Measurements from ENCODE around the gene DTX1.
"Not testable (repeated sequence)": the region's sequence is repeated elsewhere in the genome, so short reads cannot be mapped to it uniquely, and the experiment has no call there.

The DTX1 gene

DNA sequence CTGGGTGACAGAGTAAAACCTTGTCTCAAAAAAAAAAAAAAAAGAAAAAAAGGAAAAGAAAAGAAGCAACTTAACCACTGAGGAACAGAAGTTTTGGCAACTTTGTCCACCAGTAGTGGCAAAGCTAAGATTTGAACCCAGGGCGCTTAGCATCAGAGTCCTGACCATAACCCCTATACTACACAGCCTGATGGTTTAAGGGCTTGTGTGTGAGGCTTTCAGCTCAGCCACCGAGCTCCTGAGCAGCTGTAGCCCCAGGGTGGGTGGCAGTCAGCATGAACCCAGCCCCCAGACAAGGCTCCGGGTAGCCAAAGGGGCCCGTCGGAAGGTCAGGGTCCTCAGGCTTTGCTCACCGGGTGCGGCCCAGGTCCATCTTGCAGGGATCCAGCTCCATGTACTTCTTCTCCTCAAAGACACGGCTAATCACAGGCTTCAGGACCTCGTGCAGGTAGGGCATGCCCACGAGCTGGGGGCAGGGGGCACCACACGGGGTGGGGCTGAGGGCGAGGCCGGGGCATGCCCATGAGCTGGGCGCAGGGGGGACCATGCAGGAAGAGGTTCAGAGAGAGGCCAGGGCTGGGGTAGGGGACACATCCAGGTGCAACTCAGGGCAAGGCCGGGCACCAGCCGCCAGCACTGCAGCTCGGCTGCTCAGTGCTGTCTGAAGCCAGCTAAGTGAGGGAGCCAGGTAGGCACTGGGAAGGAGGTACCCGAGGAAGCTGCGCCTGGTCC is 58.1 kb downstream of the DTX1 start:
- no peak for DNase-seq (ENCODE audit: low read depth in 2 of 2)

DNA sequence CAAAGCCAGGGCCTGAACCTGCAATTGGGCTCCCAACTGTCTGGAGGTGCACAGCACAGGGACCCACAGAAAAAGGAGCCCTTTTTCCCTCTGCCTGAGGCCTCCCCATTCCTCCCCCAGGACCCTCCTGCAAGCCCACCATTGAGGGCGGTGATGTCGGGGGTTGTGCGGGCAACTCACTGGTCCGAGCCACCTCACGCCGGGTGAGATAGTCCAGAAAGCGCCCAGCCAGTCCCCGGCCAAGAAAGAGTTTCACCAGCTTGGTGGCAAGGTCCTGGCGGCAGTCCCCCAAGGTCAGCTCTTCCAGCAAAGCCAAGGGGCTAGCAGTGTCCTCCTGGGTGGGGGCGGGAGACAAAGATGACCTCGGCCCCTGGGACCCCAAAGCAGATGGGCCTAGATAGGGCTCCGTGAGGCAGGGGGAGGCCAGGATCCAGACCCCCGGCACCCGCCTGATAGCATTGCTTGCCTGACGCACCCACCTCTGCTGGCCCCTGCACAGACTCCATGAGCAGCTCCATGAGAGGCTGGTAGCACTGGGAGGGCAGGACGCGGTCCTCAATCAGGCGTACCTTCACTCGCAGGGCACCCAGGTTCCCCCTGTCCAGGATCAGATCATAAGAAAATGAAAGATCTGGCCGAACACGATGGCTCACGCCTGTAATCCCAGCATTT is 59.1 kb downstream of the DTX1 start:
- no peak for DNase-seq (ENCODE audit: low read depth in 2 of 2)

DNA sequence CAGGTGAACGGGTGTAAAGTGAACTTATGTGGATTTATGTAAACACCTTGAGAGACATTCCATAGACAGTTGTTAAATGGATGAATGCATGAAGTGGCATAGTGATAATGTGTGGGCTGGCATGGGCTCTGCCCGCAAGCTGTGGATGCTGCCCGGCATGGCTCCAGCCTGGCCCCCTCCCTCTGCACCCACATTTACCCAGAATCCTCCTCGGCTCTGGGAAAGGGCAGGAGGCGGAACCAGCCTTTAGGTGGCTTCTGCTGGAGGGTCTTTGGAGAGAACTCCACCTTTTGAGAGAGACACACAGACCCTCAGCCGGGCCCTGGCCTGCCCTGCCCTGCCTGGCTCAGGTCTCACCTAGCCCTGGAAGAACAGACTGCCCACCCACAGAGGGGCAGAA is 60.3 kb downstream of the DTX1 start:
- DNase-seq (ENCODE audit: low read depth in 2 of 2) = no peak

DNA sequence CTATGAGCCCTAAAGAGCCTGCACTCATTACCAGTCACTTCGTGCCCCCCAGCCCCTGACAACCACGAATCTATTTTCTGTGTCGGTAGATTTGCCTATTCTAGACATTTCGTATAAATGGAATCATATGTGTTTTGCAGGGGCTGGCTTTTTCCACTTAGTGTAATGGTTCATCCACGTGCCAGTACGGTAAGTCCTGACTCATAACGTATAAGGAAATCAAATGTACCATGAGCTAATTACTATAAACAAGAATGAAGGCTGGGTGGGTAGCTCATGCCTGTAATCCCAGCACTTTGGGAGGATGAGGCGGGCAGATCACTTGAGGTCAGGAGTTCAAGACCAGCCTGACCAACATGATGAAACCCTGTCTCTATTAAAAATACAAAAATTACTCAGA is 61.2 kb downstream of the DTX1 start:
- DNase-seq (ENCODE audit: low read depth in 2 of 2) = not testable (repeated sequence)

DNA sequence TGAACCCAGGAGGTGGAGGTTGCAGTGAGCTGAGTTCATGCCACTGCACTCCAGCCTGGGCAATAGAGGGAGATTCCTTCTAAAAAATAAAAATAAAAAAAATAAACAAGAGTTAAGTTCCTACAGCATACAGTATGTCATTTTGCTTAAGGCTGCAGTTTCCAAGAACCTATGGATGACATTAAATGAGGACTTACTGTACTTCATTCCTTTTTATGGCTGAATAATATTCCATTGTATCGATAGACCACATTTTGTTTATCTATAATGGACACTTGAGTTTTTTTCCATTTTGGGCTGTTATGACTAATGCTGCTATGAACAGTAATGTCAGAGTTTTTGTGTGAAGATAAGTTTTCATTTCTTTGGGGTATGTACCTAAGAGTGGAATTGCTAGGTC is 61.6 kb downstream of the DTX1 start:
- DNase-seq (ENCODE audit: low read depth in 2 of 2) = no peak

DNA sequence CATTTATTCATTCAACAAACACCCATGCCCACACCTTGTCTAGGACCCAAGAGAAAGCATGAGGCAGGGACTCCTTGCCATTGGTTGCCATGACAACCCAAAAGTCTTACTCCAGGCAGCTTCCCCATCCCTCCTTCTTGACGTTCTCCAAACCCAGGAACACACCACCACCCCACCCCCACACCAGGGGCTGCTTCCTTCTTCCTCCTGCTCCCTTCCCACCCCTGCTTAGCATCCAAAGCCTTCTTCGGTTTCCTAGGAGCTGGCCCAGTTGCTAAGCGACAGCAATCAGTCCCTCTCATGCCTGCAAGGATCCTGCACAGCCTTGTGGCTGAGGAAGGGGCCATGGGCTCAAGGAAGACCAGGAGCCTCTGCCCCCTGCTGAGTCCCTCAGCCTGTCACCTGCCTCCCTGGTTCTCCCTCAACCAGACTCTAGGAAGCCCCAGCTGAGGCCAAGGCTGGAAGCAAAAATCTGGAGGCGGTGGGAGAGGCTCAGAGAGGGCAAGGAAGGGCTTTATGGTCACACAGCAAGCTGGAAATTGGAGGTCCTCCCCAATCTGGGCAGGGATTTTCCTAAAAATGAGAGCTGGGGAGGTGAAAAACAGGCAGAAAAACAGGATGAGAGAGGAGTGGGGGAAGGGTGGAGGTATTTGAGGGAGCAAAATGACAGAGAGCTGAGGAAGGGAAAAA is 63.6 kb downstream of the DTX1 start:
- DNase-seq (ENCODE audit: low read depth in 2 of 2) = no peak

DNA sequence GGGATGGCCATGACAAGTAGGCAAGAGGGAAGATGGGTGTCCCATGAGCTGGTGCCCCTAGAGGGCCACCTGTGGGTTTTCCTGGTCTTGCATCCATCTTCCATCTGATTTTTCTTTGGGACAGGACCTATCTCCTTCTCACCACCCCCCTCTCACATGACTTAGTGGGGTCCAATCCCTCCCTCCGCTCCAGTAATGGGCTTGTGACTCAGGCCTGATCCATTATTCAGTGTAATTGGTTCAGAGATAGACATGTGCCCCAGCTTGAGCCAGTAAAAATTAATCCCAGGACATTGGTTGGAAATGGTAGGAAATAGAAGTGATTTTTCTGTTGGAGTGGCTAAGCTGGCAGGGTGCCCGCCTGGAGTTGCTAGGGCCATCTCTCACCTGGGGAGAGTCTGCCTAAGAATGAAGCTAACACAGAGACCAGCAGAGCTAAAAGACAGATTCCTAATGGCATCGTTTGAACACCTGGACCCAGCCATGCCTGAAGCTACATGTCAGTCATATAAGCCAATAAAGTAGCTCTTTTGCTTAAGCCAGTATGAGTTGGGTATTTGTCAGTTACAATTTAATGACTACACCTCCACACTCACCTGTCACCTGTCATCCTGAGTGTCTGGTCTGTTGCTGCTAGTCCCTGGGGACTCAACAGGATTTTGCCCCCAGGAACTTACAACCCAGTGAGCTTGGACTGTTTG is 64.3 kb downstream of the DTX1 start:
- DNase-seq (ENCODE audit: low read depth in 2 of 2) = no peak

DNA sequence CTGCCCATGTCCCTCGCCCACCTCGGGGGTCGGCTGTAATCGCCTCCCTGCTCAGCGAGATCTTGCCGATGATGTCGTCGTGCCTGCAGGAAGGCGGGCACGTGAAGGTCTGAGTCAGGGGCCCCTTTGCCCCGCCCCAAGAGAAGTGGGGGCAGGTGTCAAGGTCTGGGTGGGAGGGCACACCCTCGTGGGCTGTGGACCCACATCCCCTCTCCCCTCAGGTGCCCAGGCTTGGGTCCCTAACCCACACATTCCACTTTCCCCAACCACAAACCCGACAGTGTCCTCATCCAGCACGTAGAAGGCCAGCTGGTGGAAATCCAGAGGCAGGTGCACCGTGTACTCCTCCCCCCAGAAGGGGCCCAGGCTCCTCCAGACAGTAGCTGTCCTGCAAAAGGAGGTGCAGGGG is 71.3 kb downstream of the DTX1 start:
- DNase-seq (ENCODE audit: low read depth in 2 of 2) = no peak

DNA sequence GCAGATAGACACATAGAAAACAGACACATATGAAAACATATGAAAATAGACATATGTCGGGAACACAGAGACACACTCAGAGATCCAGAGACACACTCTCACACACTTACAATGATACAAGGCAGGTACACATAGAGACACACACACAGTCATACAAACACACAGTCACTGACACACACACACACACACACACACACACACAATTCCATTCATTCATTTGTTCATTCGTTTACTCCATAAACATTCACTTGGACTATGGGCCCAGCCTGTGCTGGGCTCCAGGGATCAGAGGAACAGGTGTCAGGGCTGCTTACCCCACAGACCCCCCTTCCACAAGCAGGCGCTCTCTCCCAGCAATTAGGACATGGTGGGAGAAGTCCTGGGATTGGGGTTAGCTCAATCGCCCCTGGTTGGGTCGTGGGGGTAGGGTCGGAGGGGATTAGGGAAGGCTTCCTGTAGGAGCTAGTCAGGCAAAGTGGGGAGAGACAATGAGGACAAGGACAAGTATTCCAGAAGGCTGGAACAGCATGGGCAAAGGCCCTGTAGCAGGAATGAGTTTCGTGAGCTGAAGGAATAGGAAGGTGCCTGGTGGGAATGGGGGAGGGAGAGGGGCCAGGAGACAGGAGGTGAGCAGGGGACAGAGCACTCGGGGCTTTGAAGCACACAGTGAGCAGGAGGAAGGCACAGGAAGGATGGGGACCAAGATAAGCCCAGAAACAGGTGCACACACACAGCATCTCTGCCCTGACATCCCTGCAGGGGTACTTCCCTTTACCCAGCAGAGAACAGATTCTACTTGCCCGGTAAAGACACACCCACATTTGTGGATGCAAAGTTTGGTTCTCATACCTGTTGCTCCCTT is 72.5 kb downstream of the DTX1 start:
- no peak for DNase-seq (ENCODE audit: low read depth in 2 of 2)

DNA sequence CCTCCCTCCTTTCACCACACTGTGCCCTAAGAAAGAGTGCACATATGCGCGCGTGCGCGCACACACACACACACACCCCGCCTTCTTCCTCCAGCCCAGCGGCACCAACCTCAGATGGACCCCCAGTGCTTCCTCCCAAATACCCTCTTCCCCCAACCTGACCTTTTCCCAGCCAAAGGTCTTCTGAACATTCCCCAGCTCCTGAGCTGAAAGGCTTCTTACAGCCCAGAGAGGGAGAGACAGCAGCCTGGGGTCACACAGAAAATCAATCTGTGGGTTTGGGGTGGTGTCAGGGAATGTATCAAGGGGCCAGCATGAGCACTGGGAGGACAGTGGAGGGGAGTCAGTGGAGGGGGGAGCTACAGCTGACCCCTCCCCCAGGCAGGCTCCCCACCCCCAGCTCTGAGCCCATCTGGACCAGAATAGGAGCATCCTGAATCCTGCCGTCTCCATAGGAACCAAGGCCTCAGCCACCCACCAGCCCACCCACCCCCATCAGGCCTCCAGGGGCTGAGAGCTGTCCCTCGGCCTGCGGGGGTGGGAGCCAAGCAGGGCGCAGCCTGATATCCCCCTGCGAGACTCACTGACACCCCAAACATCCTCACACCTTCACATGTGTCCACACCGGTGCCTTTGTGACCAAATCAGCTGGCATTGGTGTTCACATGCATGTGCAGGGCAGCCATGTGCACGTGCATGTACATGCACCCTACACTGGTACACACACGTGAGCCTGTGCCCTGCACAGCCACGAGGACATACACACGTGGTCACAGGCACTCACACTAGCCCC is 73.3 kb downstream of the DTX1 start:
- DNase-seq (ENCODE audit: low read depth in 2 of 2) = no peak

DNA sequence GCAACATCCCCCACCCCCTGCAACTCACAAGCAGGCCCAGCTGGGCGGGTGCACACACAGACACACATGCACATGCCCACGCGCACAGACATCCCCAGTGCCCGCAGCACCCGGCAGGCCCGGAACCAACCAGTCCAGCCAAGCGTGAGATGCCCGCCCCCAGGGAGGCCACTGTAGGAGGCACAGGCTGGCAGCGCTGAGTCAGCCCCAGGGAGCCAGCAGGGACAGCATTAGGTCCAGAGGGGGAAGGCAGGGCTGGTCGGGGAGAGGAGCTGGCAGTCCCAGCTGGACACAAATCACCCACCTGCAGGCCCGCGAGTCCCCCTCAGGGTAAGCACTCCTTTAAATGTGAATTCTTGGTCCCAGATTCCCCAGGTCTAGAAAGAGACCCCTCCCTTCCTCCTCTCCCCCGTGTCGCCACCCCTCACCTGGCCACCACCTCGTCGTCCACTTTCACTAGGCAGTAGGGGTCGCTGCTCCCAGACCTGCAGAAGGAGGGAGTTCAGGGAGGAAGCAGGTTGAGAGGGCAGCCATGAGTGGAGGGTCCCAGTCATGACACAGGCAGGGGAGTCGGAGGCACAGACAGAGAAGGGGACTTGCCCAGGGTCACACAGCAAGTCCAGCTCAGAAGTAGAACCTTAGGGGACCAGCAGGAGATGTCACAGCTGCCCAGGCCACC is 74.1 kb downstream of the DTX1 start:
- DNase-seq (ENCODE audit: low read depth in 2 of 2) = no peak

DNA sequence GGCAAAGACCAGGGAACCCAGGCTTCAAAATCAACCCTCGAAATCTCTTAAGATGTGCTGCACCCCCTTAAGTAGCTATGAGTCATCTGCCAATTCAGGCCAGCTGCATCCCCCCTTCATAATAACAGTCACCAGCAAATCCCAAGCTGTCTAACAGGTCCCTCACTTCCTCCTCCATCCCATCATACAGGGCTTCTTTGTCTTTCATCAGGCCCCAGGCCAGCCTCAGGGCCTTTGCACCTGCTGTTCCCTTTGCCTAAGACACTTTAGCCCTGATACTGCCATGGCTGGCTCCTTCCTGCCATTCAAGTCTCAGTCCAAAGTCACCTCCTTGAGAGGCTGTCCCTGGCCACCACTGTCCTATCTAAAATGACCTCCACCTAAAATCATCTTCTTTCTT is 75.0 kb downstream of the DTX1 start:
- DNase-seq (ENCODE audit: low read depth in 2 of 2) = no peak

DNA sequence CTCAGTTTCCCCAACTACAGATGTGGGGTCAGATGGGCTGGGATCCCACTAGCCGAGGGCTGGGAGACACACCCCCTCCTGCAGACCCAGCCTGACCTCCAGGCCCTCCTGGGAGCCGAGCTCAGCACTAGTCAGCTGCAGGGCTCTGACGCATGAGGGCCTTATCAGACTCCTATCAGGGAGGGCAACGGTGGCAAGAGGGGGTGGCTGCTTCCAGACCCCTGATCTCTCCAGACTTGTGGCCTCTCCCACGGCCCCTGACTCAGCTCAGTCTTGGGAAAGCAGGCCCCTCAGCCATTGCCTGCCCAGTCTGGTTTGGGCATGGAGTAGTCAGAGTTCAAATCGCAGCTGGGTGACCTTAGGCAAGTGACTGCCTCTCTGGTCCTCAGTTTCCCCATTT is 76.5 kb downstream of the DTX1 start:
- DNase-seq (ENCODE audit: low read depth in 2 of 2) = no peak

DNA sequence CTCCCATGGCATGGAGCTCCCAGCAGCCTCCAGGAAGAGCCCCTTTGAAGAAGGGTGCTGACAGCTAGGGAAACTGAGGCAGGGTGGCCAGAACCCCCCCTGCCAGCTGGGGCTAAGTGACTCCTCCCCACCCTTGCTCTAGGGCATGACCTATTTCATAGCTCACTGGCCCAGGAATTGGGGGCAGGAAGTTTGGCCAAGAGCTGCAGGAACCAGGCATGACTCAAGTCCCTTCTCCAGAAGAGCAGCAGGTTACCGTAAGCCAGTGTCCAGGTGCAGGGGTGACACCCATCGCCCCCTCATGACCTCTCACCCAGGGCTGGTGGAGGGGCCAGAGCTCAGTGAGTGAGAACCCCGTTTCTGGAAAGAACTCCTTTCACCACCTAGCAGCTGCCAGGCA is 77.1 kb downstream of the DTX1 start:
- DNase-seq (ENCODE audit: low read depth in 2 of 2) = no peak

DNA sequence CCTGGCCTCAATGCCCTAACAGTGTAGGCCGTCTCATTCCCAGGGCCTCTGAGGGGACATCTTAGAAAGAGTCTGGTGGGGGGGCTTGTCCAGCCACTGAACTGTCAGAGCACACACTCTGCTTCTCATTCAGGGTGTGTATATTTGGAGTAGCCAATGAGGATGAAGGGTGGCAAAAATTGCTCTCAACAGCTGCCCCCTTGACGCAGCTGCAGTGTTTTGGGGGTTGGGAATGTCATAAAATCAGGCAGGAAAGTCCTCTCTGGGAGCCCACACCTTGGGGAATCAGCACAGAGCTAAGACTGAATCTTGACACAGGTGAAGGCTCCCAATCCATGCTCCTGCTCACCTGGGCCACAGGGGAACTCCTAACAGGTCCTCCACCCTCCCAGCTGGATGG is 77.5 kb downstream of the DTX1 start:
- DNase-seq (ENCODE audit: low read depth in 2 of 2) = no peak

DNA sequence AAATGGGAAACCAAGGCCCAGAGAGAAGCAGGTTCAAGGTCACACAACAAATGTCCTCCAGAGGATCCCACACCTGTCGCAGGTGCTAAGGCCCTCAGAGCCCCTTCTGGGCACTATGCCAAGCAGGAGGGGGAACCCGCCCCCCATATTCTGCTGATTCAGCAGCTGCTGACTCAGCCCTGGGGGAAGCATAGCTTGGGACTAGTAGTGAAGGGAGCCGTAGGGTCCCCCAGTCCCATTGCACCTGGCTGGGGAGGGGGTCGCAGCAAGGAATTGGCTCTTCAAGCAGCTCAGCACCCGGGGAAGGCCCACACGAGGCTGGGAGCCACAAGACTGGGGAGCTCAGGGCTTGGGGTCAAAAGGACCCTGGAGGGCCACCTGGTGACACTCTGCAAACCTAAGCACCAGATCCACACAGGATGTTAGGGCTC is 78.0 kb downstream of the DTX1 start:
- DNase-seq (ENCODE audit: low read depth in 2 of 2) = no peak

DNA sequence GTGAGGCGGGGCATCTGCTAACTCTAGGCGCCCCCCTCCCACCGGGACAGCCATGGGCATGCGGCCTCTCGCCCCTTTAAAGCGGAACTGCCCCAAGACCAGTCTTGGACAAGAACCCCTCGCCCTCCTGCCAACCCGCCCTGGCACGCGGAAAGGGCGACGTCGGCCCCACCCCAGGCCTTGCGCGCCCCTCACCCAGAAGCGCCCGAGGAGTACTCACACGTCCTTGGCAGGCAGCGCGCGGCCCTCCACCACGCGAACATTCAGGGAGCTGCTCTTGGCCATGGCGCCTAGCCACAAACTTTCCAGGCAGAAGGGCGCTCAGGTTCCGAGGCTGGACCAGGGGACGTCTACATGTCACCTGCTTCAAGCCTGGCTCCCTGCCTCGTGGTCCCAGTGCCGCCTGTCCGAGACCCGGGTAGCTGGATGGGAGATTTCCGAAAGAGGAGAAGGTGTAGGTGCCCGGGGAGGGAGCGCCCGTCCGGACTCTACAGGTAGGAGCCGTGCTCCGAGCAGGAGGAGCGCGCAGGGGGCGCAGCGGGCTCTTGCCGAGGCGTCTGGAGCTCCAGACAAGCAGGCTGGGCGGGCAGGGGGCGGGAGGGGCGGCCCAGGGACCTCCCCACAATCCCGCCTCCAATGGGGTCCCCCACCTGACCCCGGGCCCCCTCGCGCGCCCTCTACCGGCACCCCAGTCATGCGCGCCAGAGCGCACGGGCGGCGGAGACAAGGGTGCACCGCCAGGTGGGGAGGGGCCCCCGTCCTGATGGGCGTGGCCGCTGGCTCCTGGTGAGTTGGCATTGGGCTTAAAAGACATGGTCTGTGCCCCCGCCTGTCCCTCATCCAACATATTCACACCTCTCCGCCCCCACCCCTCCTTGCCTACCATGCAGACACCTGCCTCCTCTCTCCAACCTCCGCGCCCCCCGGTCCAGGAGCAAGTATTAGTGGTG is 78.9 kb downstream of the DTX1 start, which contains the start of gene RASAL1:
Gene RASAL1, minus strand, starts transcription at position 584 of the 950 bp plus-strand sequence. Its CDS starts 299 bp downstream, at position 285.
- peak; percentile 33 to 46 for DNase-seq (ENCODE audit: low read depth in 2 of 2)

DNA sequence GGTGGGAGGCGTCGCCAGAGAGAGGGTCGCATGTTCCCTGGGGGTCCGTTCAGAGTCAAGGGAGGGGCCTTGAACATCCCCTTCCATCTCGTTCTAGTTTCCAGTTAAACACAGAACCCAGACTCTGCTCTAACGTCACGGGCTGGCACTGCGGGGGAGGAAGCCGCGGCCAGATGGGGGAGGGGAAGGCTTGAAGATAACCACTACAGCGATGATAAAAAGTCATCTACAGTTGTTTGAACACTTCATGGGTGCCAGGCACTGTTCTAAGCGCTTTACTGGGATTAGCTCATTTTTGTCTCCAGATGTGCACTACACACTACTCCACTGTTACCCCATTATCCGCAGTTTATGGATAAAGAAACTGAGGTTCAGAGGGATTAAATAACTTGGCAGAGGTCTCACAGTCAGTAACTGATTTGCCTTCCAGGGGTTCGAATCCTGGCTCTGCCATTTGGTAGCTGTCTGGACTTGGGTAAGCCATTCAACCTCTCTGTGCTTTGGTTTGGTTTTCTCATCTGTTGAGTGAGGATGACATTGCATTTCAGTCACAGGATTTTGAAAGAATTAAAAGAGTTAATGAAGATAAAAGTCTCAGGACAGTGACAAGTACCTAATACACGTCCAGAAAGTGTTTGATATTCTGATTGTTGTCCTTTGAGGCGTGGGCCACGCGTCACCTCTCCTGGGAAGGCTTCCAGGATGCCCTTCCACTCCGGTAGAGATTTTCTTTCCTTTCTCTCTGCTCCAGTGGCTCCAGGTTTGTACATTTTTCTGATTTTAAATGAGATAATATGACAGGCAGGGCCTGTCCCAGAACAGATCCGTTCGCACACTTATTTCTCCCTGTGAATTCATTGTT is 79.8 kb downstream of the DTX1 start:
- DNase-seq (ENCODE audit: low read depth in 2 of 2) = no peak
